Heart left ventricle (tissue), 16 donors: ENCODE data around the gene FOXO6. TPM values are rescaled to one million over a fixed set of nuclear protein-coding genes. Genes with fewer than 3 reads are reported as not detected.

Experiments
- ATAC-seq, 4 donors: fragments of 200-7000 bp; cut with Tn5 transposase; one replicate each; pipeline ENCODE4 v1.9.1; 2020 to 2022; ENCODE audit warnings: moderate library complexity in 4 of 4, mild to moderate bottlenecking in 3 of 4, moderate number of reproducible peaks in 1 of 4
- DNase-seq, 5 donors: peaks; one replicate each; pipeline ENCODE4 v3.0.0-alpha.2; 2020
- H3K27ac ChIP-seq, 12 donors: fragments of 200-600 bp; sonication (generic) in 4 of 12; one replicate each; pipeline versions ENCODE4 v1.5.0 to v1.8.0; 2016 to 2022; ENCODE audit warnings: mild to moderate bottlenecking in 2 of 12
- H3K27me3 ChIP-seq, 9 donors: fragments of 200-600 bp; sonication (generic) in 2 of 9; one replicate each; pipeline versions ENCODE4 v1.5.1 to v1.8.0; 2016 to 2022; ENCODE audit warnings: mild to moderate bottlenecking in 3 of 9
- H3K36me3 ChIP-seq, 9 donors: fragments of 200-600 bp; sonication (generic) in 2 of 9; one replicate each; pipeline versions ENCODE4 v1.5.0 to v1.8.0; 2018 to 2022; ENCODE audit warnings: mild to moderate bottlenecking in 2 of 9
- H3K4me1 ChIP-seq, 12 donors: fragments of 200-600 bp; sonication (generic) in 4 of 12; one replicate each; pipeline versions ENCODE4 v1.5.0 to v1.8.0; 2016 to 2022; ENCODE audit warnings: mild to moderate bottlenecking in 3 of 12
- H3K4me3 ChIP-seq, 12 donors: fragments of 200-600 bp; sonication (generic) in 4 of 12; one replicate each; pipeline versions ENCODE4 v1.5.0 to v1.8.0; 2017 to 2022; ENCODE audit warnings: mild to moderate bottlenecking in 9 of 12, moderate library complexity in 4 of 12
- H3K9me3 ChIP-seq, 12 donors: fragments of 200-600 bp; sonication (generic) in 4 of 12; one replicate each; pipeline versions ENCODE4 v1.5.0 to v1.8.0; 2016 to 2022; ENCODE audit warnings: mild to moderate bottlenecking in 1 of 12
- POLR2A ChIP-seq, 2 donors: fragments of 450-650 bp; IDR thresholded peaks; one replicate each; pipeline ENCODE4 v1.6.1; 2017; ENCODE audit warnings: antibody characterized with exemption in 2 of 2, mild to moderate bottlenecking in 2 of 2, moderate library complexity in 2 of 2
- WGBS, 4 donors: extraction: QIAGEN DNeasy Blood & Tissue Kit in 2 of 4; methylation state at CpG; one replicate each; pipeline versions ENCODE4 v1.1.5 to v1.1.7; 2013 to 2018; 5-methylcytosine and 5-hydroxymethylcytosine counted together
- intact Hi-C, 10 donors: fragments of 100-400 bp; cut with DNase I; formaldehyde crosslinking; loops; one replicate each; pipeline versions ENCODE4 v1.11.1 to v1.14.2; 2022
- polyA plus RNA-seq, 2 donors: library from polyadenylated mRNA; stranded (reverse); fragments of 200-250 nt; gene quantifications; one replicate each; pipeline ENCODE4 v1.2.3, GENCODE V29; 2013
- total RNA-seq, 9 donors: library from RNA; depleted of rRNA in 2 of 9; stranded (reverse); fragments of >200 nt in 2 of 9; fragmentation: NEBNext Ultra II Directional in 3 of 9; extraction: Animal tissue kit (Norgen Biotek cat#: 25700) in 3 of 9; gene quantifications; one replicate each; pipeline versions ENCODE4 v1.1.0 to v1.2.4, GENCODE V29; 2016 to 2023
- TF ChIP-seq, protein P1 (sequence below), 12 donors: fragments of 200-600 bp; sonication (generic) in 4 of 12; IDR thresholded peaks; one replicate each; pipeline versions ENCODE4 v1.5.0 to v1.8.0; 2018 to 2022; ENCODE audit warnings: antibody characterized with exemption in 12 of 12, mild to moderate bottlenecking in 5 of 12
- donor health status: ischemic (EF 13 %, LVEDD 7.1; RV severe dilation, severe dysfunction).
- donor health status: healthy with polysubstance abuse.
- donor health status: DM: no; HTN: yes; CAD: no.
- donor health status: DM: no; HTN: no; CAD: no.
- donor health status: ischemic (EF 25% LVEDD 6.9; RV normal size, moderate dysfunction).
- donor health status: ischemic (EF 25% LVEDD 5.7; RV mildly dilated, moderate dysfunction).
- donor health status: healthy.
- donor health status: DM: yes; HTN: yes; CAD: no.
- donor health status: ischemic (EF 35%, LVEDD 5.7; RV mildly dilated, moderate dysfunction).
- donor health status: nonischemic (EF 11% LVEDD 7.7; RV severe dilation, severe dysfunction).
- donor health status: DM: yes; HTN: yes; CAD: no.
- donor health status: PGD.
- donor health status: ischemic (EF 29% LVEDD 5.4; RV normal size, mild dysfunction).
- donor health status: nonischemic (EF 23%, LVEDD 6.1; RV moderate dilation, normal function).

FOXO6 gene
- total and polyA plus RNA-seq, 11 donors = 0.69 to 4.8 (median 1.4) TPM

DNA sequence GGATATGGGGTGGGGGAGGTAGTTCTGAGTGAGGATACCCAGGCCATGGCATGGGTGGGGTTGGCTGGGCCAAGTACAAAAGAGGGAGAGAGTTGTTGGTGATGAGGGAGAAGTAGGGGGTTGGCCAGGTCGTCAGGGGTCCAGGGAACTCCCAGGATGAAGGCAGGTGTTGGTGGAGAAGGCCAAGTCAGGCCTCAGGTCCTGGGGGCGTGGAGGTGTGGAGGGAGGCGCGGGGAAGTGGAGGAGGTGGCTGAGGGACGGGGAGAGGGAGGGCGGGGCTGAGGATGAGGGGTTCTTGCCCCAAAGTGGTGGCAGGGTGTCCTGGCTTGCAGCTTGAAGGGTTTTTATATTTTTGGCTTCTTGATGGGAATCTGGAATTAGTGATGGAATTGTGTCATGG lies 61.1 kb downstream of the FOXO6 start:
- ATAC-seq = no peak
- H3K9me3 ChIP-seq = no peaks in the 10 kb centered on the region
- no peaks in the 10 kb centered on the region for H3K36me3 ChIP-seq
- peak in 1 of 5 donors; percentile 21 for DNase-seq
- H3K27ac ChIP-seq = no peak overlapping the region
- WGBS, 4 donors = 81 to 90% (median 86%) methylated on average over 6 of the region's 6 CpGs
- no peaks in the 10 kb centered on the region for H3K27me3 ChIP-seq
- intact Hi-C loops = loop anchor here in 1 of 10 donors (2.0 kb wide), 1 partner anchor 164 kb away; no protein-coding TSS in a partner anchor
- H3K4me1 ChIP-seq = peaks cover 0 to 25% (median 13%) of the 10 kb centered on the region in 12 donors
- H3K4me3 ChIP-seq = no peak overlapping the region
- TF ChIP-seq POLR2A (IDR thresholded peaks at IDR 0.05) = no peak
- TF ChIP-seq, protein P1, sequence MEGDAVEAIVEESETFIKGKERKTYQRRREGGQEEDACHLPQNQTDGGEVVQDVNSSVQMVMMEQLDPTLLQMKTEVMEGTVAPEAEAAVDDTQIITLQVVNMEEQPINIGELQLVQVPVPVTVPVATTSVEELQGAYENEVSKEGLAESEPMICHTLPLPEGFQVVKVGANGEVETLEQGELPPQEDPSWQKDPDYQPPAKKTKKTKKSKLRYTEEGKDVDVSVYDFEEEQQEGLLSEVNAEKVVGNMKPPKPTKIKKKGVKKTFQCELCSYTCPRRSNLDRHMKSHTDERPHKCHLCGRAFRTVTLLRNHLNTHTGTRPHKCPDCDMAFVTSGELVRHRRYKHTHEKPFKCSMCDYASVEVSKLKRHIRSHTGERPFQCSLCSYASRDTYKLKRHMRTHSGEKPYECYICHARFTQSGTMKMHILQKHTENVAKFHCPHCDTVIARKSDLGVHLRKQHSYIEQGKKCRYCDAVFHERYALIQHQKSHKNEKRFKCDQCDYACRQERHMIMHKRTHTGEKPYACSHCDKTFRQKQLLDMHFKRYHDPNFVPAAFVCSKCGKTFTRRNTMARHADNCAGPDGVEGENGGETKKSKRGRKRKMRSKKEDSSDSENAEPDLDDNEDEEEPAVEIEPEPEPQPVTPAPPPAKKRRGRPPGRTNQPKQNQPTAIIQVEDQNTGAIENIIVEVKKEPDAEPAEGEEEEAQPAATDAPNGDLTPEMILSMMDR (IDR thresholded peaks at IDR 0.05) = no peak

DNA sequence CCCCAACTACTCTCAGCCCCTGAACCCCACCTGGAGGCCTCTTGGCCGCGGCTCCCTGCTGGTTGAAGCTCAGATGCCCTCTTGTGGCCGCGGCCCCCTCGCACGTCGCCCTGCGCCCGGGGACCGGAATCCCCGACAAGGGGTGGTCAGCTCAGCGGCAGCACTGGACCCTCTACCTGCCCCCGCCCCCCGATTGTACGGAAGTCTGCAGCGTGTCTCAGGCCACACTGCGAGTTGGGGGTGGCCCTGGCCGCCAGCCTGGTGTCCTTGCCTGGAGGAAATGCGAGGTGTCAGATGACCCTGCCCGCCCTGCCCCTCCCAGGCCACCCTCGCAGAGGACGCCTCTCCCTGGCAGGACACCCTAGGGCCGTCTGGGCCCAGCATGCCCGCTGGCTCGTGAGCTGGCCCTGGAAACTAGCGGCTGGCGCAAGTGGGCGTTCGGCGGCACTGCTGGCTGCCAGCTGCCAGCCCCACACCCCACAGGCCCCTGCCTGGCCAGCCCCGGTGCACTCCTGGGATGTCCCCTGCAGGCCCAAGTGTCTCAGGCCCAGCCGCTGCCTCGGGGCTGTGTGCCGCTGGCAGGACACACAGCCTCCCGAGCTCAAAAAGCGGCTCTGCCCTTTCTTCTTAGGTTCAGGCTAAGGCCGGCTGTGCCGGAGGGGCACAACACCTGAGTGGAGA lies 62.4 kb downstream of the FOXO6 start:
- TF ChIP-seq, protein P1 (IDR thresholded peaks at IDR 0.05) = peak in 11 of 12 donors; percentile 14 to 59 (median 36)
- no peak for TF ChIP-seq POLR2A (IDR thresholded peaks at IDR 0.05)
- Histone ChIP-seq H3K9me3 (no peaks in the 10 kb centered on the region), H3K4me1 (peaks cover 0 to 15% (median 7%) of the 10 kb centered on the region in 12 donors), H3K27me3 (no peaks in the 10 kb centered on the region), H3K27ac (peak overlapping the region in 11 of 12 donors; percentile 28 to 82 (median 71)), H3K36me3 (no peaks in the 10 kb centered on the region), H3K4me3 (peak overlapping the region in 11 of 12 donors; percentile 8 to 54 (median 47))
- intact Hi-C loops = loop anchor here in 1 of 10 donors (2.0 kb wide), 1 partner anchor 165 kb away; no protein-coding TSS in a partner anchor
- DNase-seq (peak; percentile 57 to 78 (median 71)), ATAC-seq (peak; percentile 73 to 82 (median 76))
- 39 to 60% (median 51%) methylated on average over 21 to 38 of the region's 38 CpGs for WGBS, 4 donors

DNA sequence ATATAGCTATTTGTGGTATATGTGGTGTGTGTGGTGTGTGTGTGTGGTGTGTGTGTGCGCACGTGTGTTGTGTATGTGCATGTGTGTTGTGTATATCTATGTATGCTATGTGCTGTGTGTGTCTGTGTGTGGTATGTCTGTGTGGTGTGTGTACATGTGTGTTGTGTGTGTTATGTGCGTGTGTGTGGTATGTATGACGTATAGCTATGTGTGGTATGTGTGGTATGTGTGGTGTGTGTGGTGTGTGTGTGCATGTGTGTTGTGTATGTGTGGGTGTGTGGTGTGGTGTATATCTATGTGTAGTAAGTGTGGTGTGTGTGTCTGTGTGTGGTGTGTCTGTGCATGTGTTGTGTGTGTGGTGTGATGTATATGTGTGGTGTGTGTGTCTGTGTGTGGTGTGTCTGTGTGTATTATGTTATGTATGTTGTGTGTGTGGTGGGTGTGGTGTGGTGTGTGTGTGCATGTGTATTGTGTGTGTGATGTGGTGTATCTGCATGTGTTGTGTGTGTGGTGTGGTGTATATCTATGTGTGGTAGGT lies 63.4 kb downstream of the FOXO6 start:
- intact Hi-C loops = loop anchor here in 1 of 10 donors (5.0 kb wide), 1 partner anchor 107 kb away; no protein-coding TSS in a partner anchor
- peak overlapping the region in 2 of 12 donors; percentile 66 to 80 for H3K27ac ChIP-seq
- ATAC-seq (no peak), DNase-seq (no peak)
- H3K36me3 ChIP-seq = no peaks in the 10 kb centered on the region
- H3K9me3 ChIP-seq = no peaks in the 10 kb centered on the region
- no peaks in the 10 kb centered on the region for H3K27me3 ChIP-seq
- peak overlapping the region in 8 of 12 donors; percentile 37 to 54 (median 50) for H3K4me3 ChIP-seq
- WGBS, 4 donors = 79 to 91% (median 85%) methylated on average over 4 of the region's 4 CpGs
- peaks cover 0 to 15% (median 0%) of the 10 kb centered on the region in 12 donors for H3K4me1 ChIP-seq
- TF ChIP-seq, protein P1 (IDR thresholded peaks at IDR 0.05) = no peak
- TF ChIP-seq POLR2A (IDR thresholded peaks at IDR 0.05) = no peak

DNA sequence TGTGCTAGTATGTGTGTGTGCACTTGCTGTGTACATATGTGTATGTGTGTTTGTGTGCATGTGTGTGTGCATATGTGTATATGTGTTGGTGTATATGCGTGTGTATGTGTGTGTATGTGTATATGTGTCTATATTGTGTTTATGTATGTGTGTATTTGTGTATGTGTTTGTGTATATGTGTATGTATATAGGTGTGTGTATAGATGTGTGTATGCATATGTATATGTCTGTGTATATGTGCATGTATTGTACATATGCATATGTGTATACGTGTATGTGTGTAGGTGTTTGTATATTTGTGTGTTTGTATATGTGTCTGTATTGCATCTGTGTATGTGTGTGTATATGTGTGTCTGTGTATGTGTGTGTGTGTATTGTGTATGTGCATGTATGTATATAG lies 64.1 kb downstream of the FOXO6 start:
- Histone ChIP-seq H3K4me3 (no peak overlapping the region), H3K9me3 (no peaks in the 10 kb centered on the region), H3K36me3 (no peaks in the 10 kb centered on the region), H3K27me3 (no peaks in the 10 kb centered on the region), H3K4me1 (peaks cover 0 to 15% (median 0%) of the 10 kb centered on the region in 12 donors), H3K27ac (no peak overlapping the region)
- no peak for DNase-seq
- TF ChIP-seq POLR2A (IDR thresholded peaks at IDR 0.05) = no peak
- TF ChIP-seq, protein P1 (IDR thresholded peaks at IDR 0.05) = no peak
- 94 to 100% (median 99%) methylated on average over 2 of the region's 2 CpGs for WGBS, 4 donors
- intact Hi-C loops = loop anchor here in 1 of 10 donors (5.0 kb wide), 1 partner anchor 108 kb away; no protein-coding TSS in a partner anchor
- no peak for ATAC-seq
